Thymus (tissue), 11 donors: Measurements from ENCODE around the gene PDCL3. TPM values are rescaled to one million over a fixed set of nuclear protein-coding genes. Genes with fewer than 3 reads are reported as not detected.

Source experiments
- DNase-seq, 9 donors: peaks; one replicate each; pipeline ENCODE4 v3.0.0-alpha.2; 2013; ENCODE audit warnings: low spot score in 9 of 9, low read depth in 6 of 9, missing footprints in 1 of 9
- H3K27ac ChIP-seq, 2 donors: one replicate each; pipeline ENCODE4 v1.5.1; 2013; ENCODE audit warnings: control low read depth in 1 of 2, low read depth in 1 of 2, low read length in 1 of 2, mild to moderate bottlenecking in 1 of 2, moderate library complexity in 1 of 2
- H3K27me3 ChIP-seq, 2 donors: one replicate each; pipeline ENCODE4 v1.5.1; 2013; ENCODE audit warnings: low read length in 1 of 2; ENCODE audit not compliant: control insufficient read depth in 2 of 2, insufficient read depth in 1 of 2
- H3K36me3 ChIP-seq, 2 donors: one replicate each; pipeline ENCODE4 v1.5.1; 2013; ENCODE audit warnings: low read length in 1 of 2, mild to moderate bottlenecking in 1 of 2, moderate library complexity in 1 of 2; ENCODE audit not compliant: control insufficient read depth in 2 of 2, insufficient read depth in 2 of 2
- H3K4me1 ChIP-seq, 2 donors: one replicate each; pipeline ENCODE4 v1.5.1; 2013; ENCODE audit warnings: low read length in 2 of 2; ENCODE audit not compliant: control insufficient read depth in 2 of 2, insufficient read depth in 2 of 2
- H3K4me3 ChIP-seq, 2 donors: one replicate each; pipeline ENCODE4 v1.5.1; 2013; ENCODE audit warnings: low read length in 2 of 2, control low read depth in 1 of 2, mild to moderate bottlenecking in 1 of 2
- H3K9me3 ChIP-seq, 2 donors: one replicate each; pipeline ENCODE4 v1.5.1; 2013; ENCODE audit warnings: low read length in 1 of 2, mild to moderate bottlenecking in 1 of 2; ENCODE audit not compliant: control insufficient read depth in 2 of 2, insufficient read depth in 1 of 2
- whole genome bisulfite sequencing: extraction: QIAGEN DNeasy Blood & Tissue Kit; methylation state at CpG from one replicate; pipeline ENCODE4 v1.1.7; 2013; 5-methylcytosine and 5-hydroxymethylcytosine counted together
- polyA plus RNA-seq: library from polyadenylated mRNA; stranded (reverse); fragments of 200-250 nt; gene quantifications from one replicate; pipeline ENCODE4 v1.2.3, GENCODE V29; 2013
- total RNA-seq: library from RNA; stranded (reverse); fragments of 120-200 nt; gene quantifications from one replicate; pipeline ENCODE4 v1.2.4, GENCODE V29; 2013
- donor health status: healthy.

Gene PDCL3
- total and polyA plus RNA-seq, 2 donors, result 15.0 to 29.5 TPM

- DNase-seq, result no peak
- peaks cover 0 to 8% of the 10 kb centered on the region in 2 donors for H3K9me3 ChIP-seq
- H3K27ac ChIP-seq, result no peak overlapping the region
- H3K36me3 ChIP-seq, result no peaks in the 10 kb centered on the region
- WGBS, result 87% methylated on average over 8 of the region's 8 CpGs
- H3K27me3 ChIP-seq, result no peaks in the 10 kb centered on the region
- H3K4me3 ChIP-seq, result no peak overlapping the region
- H3K4me1 ChIP-seq, result peaks cover 0 to 15% of the 10 kb centered on the region in 2 donors
Observed at GRCh38 chr2:100623033-100623715, 60.4 kb downstream of the PDCL3 start.

GRCh38 chr2:100623930-100624329 is 61.1 kb downstream of the PDCL3 start:
- Histone ChIP-seq H3K4me1 (peaks cover 0 to 23% of the 10 kb centered on the region in 2 donors), H3K36me3 (no peaks in the 10 kb centered on the region), H3K27ac (no peak overlapping the region), H3K4me3 (no peak overlapping the region), H3K27me3 (no peaks in the 10 kb centered on the region), H3K9me3 (peaks cover 0 to 8% of the 10 kb centered on the region in 2 donors)
- no peak for DNase-seq
- 95% methylated on average over 2 of the region's 2 CpGs for WGBS

- no peak for DNase-seq
- Histone ChIP-seq H3K4me3 (no peak overlapping the region), H3K9me3 (peaks cover 0 to 8% of the 10 kb centered on the region in 2 donors), H3K27ac (no peak overlapping the region), H3K36me3 (no peaks in the 10 kb centered on the region), H3K4me1 (peaks cover 0 to 29% of the 10 kb centered on the region in 2 donors), H3K27me3 (no peaks in the 10 kb centered on the region)
- WGBS, result 94% methylated on average over 4 of the region's 4 CpGs
Observed at GRCh38 chr2:100624536-100624935, 61.7 kb downstream of the PDCL3 start.

GRCh38 chr2:100625717-100626116 is 62.9 kb downstream of the PDCL3 start:
- Histone ChIP-seq H3K27ac (no peak overlapping the region), H3K4me3 (no peak overlapping the region), H3K9me3 (peaks cover 0 to 8% of the 10 kb centered on the region in 2 donors), H3K4me1 (peaks cover 0 to 40% of the 10 kb centered on the region in 2 donors), H3K36me3 (no peaks in the 10 kb centered on the region), H3K27me3 (no peaks in the 10 kb centered on the region)
- no peak for DNase-seq
- 78% methylated on average over 6 of the region's 6 CpGs for whole genome bisulfite sequencing

Other genes with a start within 250 kb of the PDCL3 start
- 0.24 TPM for gene LONRF2, start 240.5 kb upstream of the PDCL3 start, total RNA-seq
- 0.62 TPM for gene LONRF2, start 240.5 kb upstream of the PDCL3 start, polyA plus RNA-seq
- 7.1 TPM for gene CHST10, start 145.3 kb upstream of the PDCL3 start, total RNA-seq
- gene CHST10, start 145.3 kb upstream of the PDCL3 start, polyA plus RNA-seq, result 4.0 TPM
- not detected for gene NMS, start 92.5 kb upstream of the PDCL3 start, total RNA-seq
- gene NMS, start 92.5 kb upstream of the PDCL3 start, polyA plus RNA-seq, result 0.84 TPM